Neutrophil (primary cell): Measurements from ENCODE around the gene DUSP23.

Experiments
- H3K27ac ChIP-seq: fragments of 200-600 bp; sonication (generic); 2 replicates; pipeline ENCODE4 v1.5.1; 2016; ENCODE audit warnings: mild to moderate bottlenecking, moderate library complexity
- H3K27me3 ChIP-seq: fragments of 200-600 bp; sonication (generic); 2 replicates; pipeline ENCODE4 v1.6.0; 2016; ENCODE audit warnings: mild to moderate bottlenecking
- H3K36me3 ChIP-seq: fragments of 200-600 bp; sonication (generic); 2 replicates; pipeline ENCODE4 v1.5.1; 2017
- H3K4me1 ChIP-seq, 2 experiments: fragments of 200-600 bp in 1 of 2; sonication (generic) in 1 of 2; 1 replicate in 1 of 2; 2 replicates in 1 of 2; pipeline versions ENCODE4 v1.5.1 to v1.6.1; 2013 to 2016; ENCODE audit warnings: low read depth in 1 of 2, low read length in 1 of 2, mild to moderate bottlenecking in 1 of 2, moderate library complexity in 1 of 2; ENCODE audit not compliant: control insufficient read depth in 1 of 2, insufficient read depth in 1 of 2
- H3K4me3 ChIP-seq, 2 experiments: fragments of 200-600 bp in 1 of 2; sonication (generic) in 1 of 2; 1 replicate in 1 of 2; 2 replicates in 1 of 2; pipeline ENCODE4 v1.5.1; 2013 to 2016; ENCODE audit warnings: low read depth in 1 of 2, low read length in 1 of 2, mild to moderate bottlenecking in 1 of 2, moderate library complexity in 1 of 2
- H3K9me3 ChIP-seq: fragments of 200-600 bp; sonication (generic); 2 replicates; pipeline ENCODE4 v1.5.1; 2016
- CTCF ChIP-seq: fragments of 200-600 bp; sonication (generic); IDR thresholded peaks from 2 replicates; pipeline ENCODE4 v1.5.1; 2016; ENCODE audit warnings: antibody characterized with exemption

DUSP23 gene

GRCh38 chr1:159780583-159781582, at the start of gene DUSP23:
TSS of gene DUSP23 (plus strand) at chr1:159780962. CDS start at chr1:159781101, 139 bp downstream.
- Histone ChIP-seq H3K4me1 (peaks cover 13 to 19% of the 10 kb centered on the region in 2 experiments), H3K27ac (peak within 1 kb of the TSS; percentile 77), H3K36me3 (no peaks in the 10 kb centered on the region), H3K27me3 (no peaks in the 10 kb centered on the region), H3K9me3 (no peaks in the 10 kb centered on the region), H3K4me3 (peak within 1 kb of the TSS; percentile 84 to 96)
- peak; percentile 93 for TF ChIP-seq CTCF

- no peaks in the 10 kb centered on the region for H3K36me3 ChIP-seq
- no peak overlapping the region for H3K4me3 ChIP-seq
- H3K4me1 ChIP-seq = no peaks in the 10 kb centered on the region
- H3K9me3 ChIP-seq = no peaks in the 10 kb centered on the region
- H3K27me3 ChIP-seq = no peaks in the 10 kb centered on the region
- TF ChIP-seq CTCF = no peak
- H3K27ac ChIP-seq = no peak overlapping the region
Measured at GRCh38 chr1:159737238-159737916, 43.4 kb upstream of the DUSP23 start.

- no peak for TF ChIP-seq CTCF
- Histone ChIP-seq H3K4me1 (no peaks in the 10 kb centered on the region), H3K36me3 (no peaks in the 10 kb centered on the region), H3K27me3 (no peaks in the 10 kb centered on the region), H3K27ac (no peak overlapping the region), H3K4me3 (no peak overlapping the region), H3K9me3 (no peaks in the 10 kb centered on the region)
Measured at GRCh38 chr1:159743651-159744410, 36.9 kb upstream of the DUSP23 start.

- TF ChIP-seq CTCF = no peak
- no peak overlapping the region for H3K27ac ChIP-seq
- peaks cover 0 to under 1% of the 10 kb centered on the region in 2 experiments for H3K4me1 ChIP-seq
- H3K36me3 ChIP-seq = no peaks in the 10 kb centered on the region
- H3K27me3 ChIP-seq = no peaks in the 10 kb centered on the region
- H3K9me3 ChIP-seq = no peaks in the 10 kb centered on the region
- H3K4me3 ChIP-seq = no peak overlapping the region
Measured at GRCh38 chr1:159746666-159747065, 34.1 kb upstream of the DUSP23 start.

- H3K27me3 ChIP-seq = no peaks in the 10 kb centered on the region
- H3K4me1 ChIP-seq = peaks cover 11 to 14% of the 10 kb centered on the region in 2 experiments
- no peak for TF ChIP-seq CTCF
- H3K27ac ChIP-seq = no peak overlapping the region
- no peaks in the 10 kb centered on the region for H3K36me3 ChIP-seq
- H3K9me3 ChIP-seq = no peaks in the 10 kb centered on the region
- H3K4me3 ChIP-seq = no peak overlapping the region
Measured at GRCh38 chr1:159748370-159748769, 32.4 kb upstream of the DUSP23 start.
